K562 (cell line): ENCODE results near the gene ITGB3BP. TPM values are rescaled to one million over a fixed set of nuclear protein-coding genes. Genes with fewer than 3 reads are reported as not detected.
A peak's percentile ranks its signal among the peaks of the same experiment; 100 is the strongest.

Experiments used
- ATAC-seq: fragments of 200-7000 bp; cut with Tn5 transposase; 3 replicates; pipeline ENCODE4 v1.9.1; 2020; ENCODE audit warnings: moderate library complexity
- BruUV-seq: library from RNA; stranded (reverse); fragments of 400-500 nt; replicated peaks from 2 replicates; lab custom pipeline; 2021; lab: Mats Ljungman, UMichigan
- CTCF ChIA-PET: fragments of 300-600 bp; formaldehyde crosslinking; extraction: SDS; loops from one replicate; lab custom pipeline; 2021; ENCODE audit warnings: low intra/inter-chr PET ratio; lab: Yijun Ruan, JAX
- POLR2A ChIA-PET: fragments of 300-600, 350-650 bp; sonication (Branson Sonifier 250); formaldehyde crosslinking; extraction: SDS; loops from one replicate; lab custom pipeline; 2021; ENCODE audit warnings: antibody characterized with exemption, inconsistent platforms; lab: Yijun Ruan, JAX
- DNase-seq, 4 experiments: peaks; one replicate each; pipeline versions ENCODE4 v3.0.0 to v3.0.0-alpha.2; 2011 to 2018; ENCODE audit warnings: low spot score in 3 of 4, mixed read lengths in 3 of 4; ENCODE audit errors: extremely low read depth in 1 of 4
- FAIRE-seq: peaks from 2 replicates; lab custom pipeline; 2011; peaks lifted over from hg19 to GRCh38; lab: Jason Lieb, UNC
- H2AFZ ChIP-seq: 2 replicates; pipeline ENCODE4 v1.6.0; 2011; ENCODE audit warnings: low read depth, low read length, control low read depth, inconsistent platforms
- H3K27ac ChIP-seq: fragments of 200-600 bp; 3 replicates; pipeline ENCODE4 v1.8.0; 2011; ENCODE audit warnings: low read depth, mild to moderate bottlenecking, control low read depth, inconsistent platforms, low read length, moderate library complexity, mixed read lengths; ENCODE audit errors: extremely low read depth
- H3K27me3 ChIP-seq, 2 experiments: fragments of 300-600 bp in 1 of 2; 2 replicates in 1 of 2; 3 replicates in 1 of 2; pipeline versions ENCODE4 v1.6.0 to v1.8.0; 2011; ENCODE audit warnings: inconsistent platforms in 2 of 2, low read length in 2 of 2, mild to moderate bottlenecking in 1 of 2, mixed read lengths in 1 of 2, moderate library complexity in 1 of 2; ENCODE audit not compliant: control insufficient read depth in 2 of 2, insufficient read depth in 2 of 2
- H3K36me3 ChIP-seq: fragments of 300-600 bp; 3 replicates; pipeline ENCODE4 v1.8.0; 2011; ENCODE audit warnings: mild to moderate bottlenecking, low read length, inconsistent platforms; ENCODE audit not compliant: control insufficient read depth, insufficient read depth
- H3K4me1 ChIP-seq, 2 experiments: fragments of 200-600 bp in 1 of 2; replicated peaks in 1 of 2; 2 replicates in 1 of 2; 3 replicates in 1 of 2; pipeline versions ENCODE4 v1.5.1 to v1.8.0; 2011; ENCODE audit warnings: inconsistent platforms in 2 of 2, low read length in 2 of 2, mild to moderate bottlenecking in 1 of 2, mixed read lengths in 1 of 2, moderate library complexity in 1 of 2; ENCODE audit not compliant: control insufficient read depth in 2 of 2, insufficient read depth in 2 of 2
- H3K4me2 ChIP-seq: 2 replicates; pipeline ENCODE4 v1.6.1; 2011; ENCODE audit warnings: low read length, control low read depth, inconsistent platforms, mixed read lengths; ENCODE audit not compliant: insufficient read depth
- H3K4me3 ChIP-seq: fragments of 200-600 bp; sonication (generic), shearing (Covaris generic); 2 replicates; pipeline ENCODE4 v1.5.1; 2016; ENCODE audit warnings: control low read depth, inconsistent platforms
- H3K79me2 ChIP-seq: fragments of 200-600 bp; 3 replicates; pipeline ENCODE4 v1.8.0; 2011; ENCODE audit warnings: low read length, inconsistent platforms; ENCODE audit not compliant: control insufficient read depth, insufficient read depth
- H3K9ac ChIP-seq, 2 experiments: 2 replicates each; pipeline versions ENCODE4 v1.6.0 to v1.6.1; 2011; ENCODE audit warnings: low read depth in 2 of 2, low read length in 2 of 2, control low read depth in 1 of 2, inconsistent platforms in 1 of 2, mild to moderate bottlenecking in 1 of 2, mixed read lengths in 1 of 2; ENCODE audit not compliant: insufficient read depth in 1 of 2
- H3K9me1 ChIP-seq: one replicate; pipeline ENCODE4 v1.6.0; 2011; ENCODE audit warnings: inconsistent platforms, mild to moderate bottlenecking, low read length, moderate library complexity; ENCODE audit not compliant: control insufficient read depth, insufficient read depth
- H3K9me3 ChIP-seq: replicated peaks from 2 replicates; pipeline ENCODE4 v1.5.1; 2011; ENCODE audit warnings: low read depth, low read length, inconsistent platforms; ENCODE audit not compliant: control insufficient read depth, insufficient read depth
- H4K20me1 ChIP-seq: replicated peaks from 2 replicates; pipeline ENCODE4 v1.6.1; 2011; ENCODE audit warnings: low read length, inconsistent platforms, mixed read lengths; ENCODE audit not compliant: control insufficient read depth, insufficient read depth
- ATF4 ChIP-seq: fragments of 450-650 bp; formaldehyde crosslinking; IDR thresholded peaks from 2 replicates; pipeline ENCODE4 v1.4.0; 2022; ENCODE audit warnings: mild to moderate bottlenecking, moderate library complexity
- CEBPB ChIP-seq: fragments of 450-650 bp; IDR thresholded peaks from 2 replicates; pipeline ENCODE4 v1.6.1; 2016; ENCODE audit warnings: missing genetic modification characterization, missing compliant biosample characterization
- CEBPG ChIP-seq, 3 experiments: fragments of 200-800 bp in 1 of 3; sonication (Bioruptor generic) in 1 of 3; sonication (generic) in 1 of 3; formaldehyde crosslinking in 1 of 3; IDR thresholded peaks in 2 of 3; conservative IDR thresholded peaks in 1 of 3; 2 replicates each; pipeline versions ENCODE4 v1.6.1 to v1.8.0; 2016 to 2022; ENCODE audit warnings: missing compliant biosample characterization in 2 of 3, missing genetic modification characterization in 2 of 3, mild to moderate bottlenecking in 1 of 3, missing genetic modification reagents in 1 of 3
- KAT2B ChIP-seq: IDR thresholded peaks from one replicate; pipeline ENCODE4 v1.6.1; 2012; ENCODE audit warnings: low read depth, mild to moderate bottlenecking, control low read depth, inconsistent platforms, low read length, moderate library complexity
- PATZ1 ChIP-seq: fragments of 250-450 bp; sonication (Bioruptor Pico); IDR thresholded peaks from 2 replicates; pipeline ENCODE4 v1.5.0; 2020; ENCODE audit warnings: mild to moderate bottlenecking, borderline replicate concordance
- PHB ChIP-seq: fragments of 250-450 bp; sonication (Bioruptor Pico); IDR thresholded peaks from 2 replicates; pipeline ENCODE4 v1.5.0; 2021
- ZNF77 ChIP-seq: fragments of 250-450 bp; sonication (Bioruptor Pico); IDR thresholded peaks from 2 replicates; pipeline ENCODE4 v1.5.0; 2020
- in situ Hi-C: fragments of 300-500 bp; cut with MboI; formaldehyde crosslinking; loops from 4 replicates; pipeline ENCODE4 v1.15.0; 2018; ENCODE audit warnings: inconsistent platforms, mixed read lengths
- intact Hi-C: fragments of 100-400 bp; cut with micrococcal nuclease; formaldehyde crosslinking; loops from 2 replicates; pipeline ENCODE4 v1.14.2; 2022
- polyA plus RNA-seq, 8 experiments: library from polyadenylated mRNA; depleted of rRNA in 4 of 8; stranded (reverse) in 5 of 8; unstranded in 3 of 8; fragments of >200 nt; fragmentation: Nextera tagmentation in 2 of 8; fragmentation: Illumina TruSeq in 1 of 8; extraction: Ambion mirVana in 2 of 8; extraction: Trizol in 1 of 8; gene quantifications; 2 replicates each; pipeline versions ENCODE4 v1.2.1 to v1.2.3, GENCODE V29; 2011 to 2014; ENCODE audit warnings: inconsistent platforms in 1 of 8, missing spikeins in 1 of 8
- total RNA-seq, 7 experiments: library from RNA; depleted of rRNA in 6 of 7; stranded (reverse); fragments of >200 nt in 6 of 7; fragmentation: Illumina TruSeq in 2 of 7; extraction: Trizol in 2 of 7; gene quantifications; 2 replicates each; pipeline versions ENCODE4 v1.2.1 to v1.2.3, GENCODE V29; 2011 to 2021; ENCODE audit warnings: low replicate concordance in 1 of 7

The ITGB3BP gene
- total and polyA plus RNA-seq, 9 of the 15 experiments (the other 6 are each of a cell fraction or from before 2014, with no cell fraction given): 62.8 to 151 (median 110) TPM

DNA sequence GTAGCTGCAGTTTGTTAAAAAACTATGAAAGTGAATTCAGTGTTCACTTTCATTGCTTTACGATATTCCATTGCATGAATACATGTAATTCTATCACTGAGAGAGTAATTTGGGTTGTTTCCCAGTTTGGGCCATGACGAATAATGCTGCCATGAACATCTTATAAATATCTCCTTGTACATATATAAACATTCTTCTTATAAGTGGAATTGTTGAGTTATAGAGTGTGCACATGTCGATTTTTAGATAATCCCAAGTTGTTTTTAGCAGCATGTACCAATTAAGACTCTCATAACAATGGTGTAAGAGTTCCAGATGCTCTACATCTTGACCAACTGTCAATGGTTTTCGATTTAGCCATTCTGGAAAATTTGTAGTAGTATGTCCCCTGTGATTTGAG is 114.7 kb downstream of the ITGB3BP start (continued):
- no peak for TF ChIP-seq ATF4 (CRISPR knock-in tag)

DNA sequence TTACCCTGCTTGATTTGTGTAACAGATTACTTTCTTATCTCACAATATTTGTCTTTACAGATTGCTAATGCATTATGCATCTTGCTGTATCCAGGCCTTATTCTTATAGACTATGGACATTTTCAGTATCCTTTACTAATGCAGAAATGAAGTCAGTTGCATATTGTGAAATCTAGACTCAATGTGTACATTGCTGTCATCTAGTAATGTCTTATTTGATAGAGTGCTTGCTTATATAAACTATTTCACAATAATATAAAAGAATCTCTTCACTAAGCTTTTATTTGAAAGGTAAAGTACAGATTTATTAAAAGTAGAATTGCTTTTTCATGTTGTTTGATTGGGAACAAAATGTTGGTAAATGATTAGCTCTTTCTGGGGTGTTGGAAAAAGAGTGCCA is 116.0 kb downstream of the ITGB3BP start:
- H3K9ac ChIP-seq: no peak overlapping the region
- no peak overlapping the region for H2AFZ ChIP-seq
- ATAC-seq: no peak
- no peak for FAIRE-seq
- DNase-seq: no peak
- ChIA-PET POLR2A (no interaction called here), CTCF (no interaction called here)
- no peaks in the 10 kb centered on the region; a peak in 1 of 5 replicates for H3K4me1 ChIP-seq
- no peaks in the 10 kb centered on the region for H3K9me1 ChIP-seq
- no peak overlapping the region for H3K4me3 ChIP-seq
- peaks cover 2% of the 10 kb centered on the region; the same call in 2 of the 3 replicates for H3K36me3 ChIP-seq
- H3K4me2 ChIP-seq: no peak overlapping the region
- intact Hi-C loops (no loop called here), in situ Hi-C loops (no loop called here)
- H3K9me3 ChIP-seq: no peaks in the 10 kb centered on the region
- BruUV-seq: no TSS peak
- no peaks in the 10 kb centered on the region for H4K20me1 ChIP-seq
- no peak for TF ChIP-seq ZNF77 (CRISPR knock-in tag)
- peak; percentile 84 for TF ChIP-seq CEBPB (tag)
- TF ChIP-seq KAT2B: no peak
- TF ChIP-seq PHB (CRISPR knock-in tag): no peak
- no peak for TF ChIP-seq CEBPG (CRISPR knock-in tag; IDR thresholded peaks at IDR 0.05)
- peak in 1 of 2 experiments; percentile 77; a peak in 2 of 4 replicates for TF ChIP-seq CEBPG (tag; conservative IDR thresholded peaks at IDR 0.05 in 1 of 2, IDR thresholded peaks at IDR 0.05 in 1 of 2)
- no peak for TF ChIP-seq PATZ1 (CRISPR knock-in tag)
- no peak overlapping the region for H3K27ac ChIP-seq
- no peaks in the 10 kb centered on the region for H3K79me2 ChIP-seq
- no peaks in the 10 kb centered on the region for H3K27me3 ChIP-seq
